Lower leg skin (tissue), 4 donors: ENCODE measurements around the gene FASTKD3. TPM values are rescaled to one million over a fixed set of nuclear protein-coding genes. Genes with fewer than 3 reads are reported as not detected.

Experiments
- DNase-seq, 2 donors: peaks; one replicate each; pipeline ENCODE4 v3.0.0-alpha.2; 2019; ENCODE audit warnings: low spot score in 2 of 2
- H3K4me3 ChIP-seq: fragments of 200-600 bp; sonication (generic); 2 replicates; pipeline ENCODE4 v1.5.1; 2017; ENCODE audit warnings: mild to moderate bottlenecking, low read depth; ENCODE audit not compliant: poor library complexity, severe bottlenecking
- CTCF ChIP-seq, 3 donors: fragments of 450-650 bp; IDR thresholded peaks; one replicate each; pipeline ENCODE4 v1.5.1; 2016; ENCODE audit warnings: antibody characterized with exemption in 3 of 3, mild to moderate bottlenecking in 3 of 3, moderate library complexity in 2 of 3
- POLR2A ChIP-seq, 2 donors: fragments of 450-650 bp; IDR thresholded peaks; one replicate each; pipeline ENCODE4 v1.6.1; 2016 to 2017; ENCODE audit warnings: antibody characterized with exemption in 2 of 2, mild to moderate bottlenecking in 1 of 2, moderate library complexity in 1 of 2
- WGBS, 2 donors: methylation state at CpG; one replicate each; pipeline ENCODE4 v1.1.5; 2018; 5-methylcytosine and 5-hydroxymethylcytosine counted together
- intact Hi-C: fragments of 100-400 bp; cut with DNase I; formaldehyde crosslinking; loops from one replicate; pipeline ENCODE4 v1.15.0; 2023; ENCODE audit warnings: low total_unique reads
- total RNA-seq, 4 donors: library from RNA; depleted of rRNA; stranded (reverse); fragments of >200 nt; gene quantifications; one replicate each; pipeline ENCODE4 v1.1.0, GENCODE V29; 2016

The FASTKD3 gene
- total RNA-seq, 4 donors from 2014 or later: 6.0 to 17.6 (median 8.4) TPM

- TF ChIP-seq POLR2A (IDR thresholded peaks at IDR 0.05) (no peak), CTCF (IDR thresholded peaks at IDR 0.05) (no peak)
- DNase-seq: no peak
- intact Hi-C loops: no loop called here
- 74 to 83% methylated on average over 4 of the region's 4 CpGs for WGBS, 2 donors
- H3K4me3 ChIP-seq: no peak overlapping the region
Measured at GRCh38 chr5:7882926-7883325, 14.1 kb upstream of the FASTKD3 start.

- intact Hi-C loops: no loop called here
Measured at GRCh38 chr5:7881816-7882215, 13.0 kb upstream of the FASTKD3 start.

GRCh38 chr5:7881091-7881490, 12.3 kb upstream of the FASTKD3 start:
- DNase-seq: no peak
- 87 to 90% methylated on average over 4 of the region's 4 CpGs for WGBS, 2 donors
- TF ChIP-seq POLR2A (IDR thresholded peaks at IDR 0.05) (no peak), CTCF (IDR thresholded peaks at IDR 0.05) (no peak)

More at GRCh38 chr5:7881816-7882215, 13.0 kb upstream of the FASTKD3 start:
- no peak overlapping the region for H3K4me3 ChIP-seq
- TF ChIP-seq POLR2A (IDR thresholded peaks at IDR 0.05) (no peak), CTCF (IDR thresholded peaks at IDR 0.05) (no peak)
- 81 to 90% methylated on average over 2 of the region's 2 CpGs for WGBS, 2 donors
- no peak for DNase-seq

GRCh38 chr5:7878381-7878873, 9.6 kb upstream of the FASTKD3 start:
- DNase-seq: no peak
- no peak for TF ChIP-seq CTCF (IDR thresholded peaks at IDR 0.05)
- no peak for TF ChIP-seq POLR2A (IDR thresholded peaks at IDR 0.05)

More at GRCh38 chr5:7881091-7881490, 12.3 kb upstream of the FASTKD3 start:
- intact Hi-C loops: no loop called here
- no peak overlapping the region for H3K4me3 ChIP-seq

GRCh38 chr5:7877851-7878250, 9.0 kb upstream of the FASTKD3 start:
- 86 to 87% methylated on average over 9 of the region's 9 CpGs for whole genome bisulfite sequencing, 2 donors
- no peak for TF ChIP-seq POLR2A (IDR thresholded peaks at IDR 0.05)
- TF ChIP-seq CTCF (IDR thresholded peaks at IDR 0.05): no peak
- no peak overlapping the region for H3K4me3 ChIP-seq
- no peak for DNase-seq
- intact Hi-C loops: no loop called here

More at GRCh38 chr5:7878381-7878873, 9.6 kb upstream of the FASTKD3 start:
- intact Hi-C loops: no loop called here
- H3K4me3 ChIP-seq: no peak overlapping the region

- intact Hi-C loops: no loop called here
- no peak for DNase-seq
- TF ChIP-seq POLR2A (IDR thresholded peaks at IDR 0.05): no peak
- TF ChIP-seq CTCF (IDR thresholded peaks at IDR 0.05): no peak
- WGBS, 2 donors: 66 to 89% methylated on average over 3 of the region's 3 CpGs
- no peak overlapping the region for H3K4me3 ChIP-seq
Measured at GRCh38 chr5:7876867-7877266, 8.0 kb upstream of the FASTKD3 start.
